Umbilical cord (tissue), 2 donors: Measurements from ENCODE around the gene ECE1. TPM values are rescaled to one million over a fixed set of nuclear protein-coding genes. Genes with fewer than 3 reads are reported as not detected.
"Not testable (repeated sequence)": the region's sequence is repeated elsewhere in the genome, so short reads cannot be mapped to it uniquely, and the experiment has no call there.

Source experiments
- DNase-seq: peaks from one replicate; pipeline ENCODE4 v3.0.0-alpha.2; 2015; ENCODE audit warnings: low spot score
- total RNA-seq: library from RNA; depleted of rRNA; stranded (reverse); fragments of >200 nt; gene quantifications from one replicate; pipeline ENCODE4 v1.2.3, GENCODE V29; 2014; ENCODE audit warnings: low replicate concordance; ENCODE audit not compliant: insufficient read depth

The ECE1 gene
- total RNA-seq, 1 donor from 2014 or later = 43.6 TPM

- DNase-seq = no peak
Measured at GRCh38 chr1:21292984-21293536, 2.8 kb upstream of the ECE1 start.

GRCh38 chr1:21292503-21292983 is 2.3 kb upstream of the ECE1 start:
- DNase-seq = no peak

DNA sequence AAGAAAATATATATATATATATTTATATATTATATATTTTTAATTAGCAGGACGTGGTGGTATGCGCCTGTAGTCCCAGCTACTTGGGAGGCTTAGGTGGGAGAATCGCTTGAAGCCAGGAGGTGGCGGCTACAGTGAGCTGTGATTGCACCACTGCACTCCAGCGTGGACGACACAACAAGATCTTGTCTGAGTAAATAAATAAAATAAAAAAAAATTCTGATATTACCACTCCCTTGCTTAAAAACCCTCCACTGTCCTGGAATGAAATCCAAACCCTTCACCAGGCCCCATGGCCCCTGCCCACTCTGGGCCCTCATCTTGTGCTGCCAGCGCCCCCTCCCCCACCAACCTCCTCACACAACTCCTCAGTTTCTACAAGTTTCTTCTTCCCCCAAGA is 1.7 kb upstream of the ECE1 start:
- no peak for DNase-seq

- DNase-seq = no peak
Measured at GRCh38 chr1:21291184-21291583, 921 bp upstream of the ECE1 start.

DNA sequence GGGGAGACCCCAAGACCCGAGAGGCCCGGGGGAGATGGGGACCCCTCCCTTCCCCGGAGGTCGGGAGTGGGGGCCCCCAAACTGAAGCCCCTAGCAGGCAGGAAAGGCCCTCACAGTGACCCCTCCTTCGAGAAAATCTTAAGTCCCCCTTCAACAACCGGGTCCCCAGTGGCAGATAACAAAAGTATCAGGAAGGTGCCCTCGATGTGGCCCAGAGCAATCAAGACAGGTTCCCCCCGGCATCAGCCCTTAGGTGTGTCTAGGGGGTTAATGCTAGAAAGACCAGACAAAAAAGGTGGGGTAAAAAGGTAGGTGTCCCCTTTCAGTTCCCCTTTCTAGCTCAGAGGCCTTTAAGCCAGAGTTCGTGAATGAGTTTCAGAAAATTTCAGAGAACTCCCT is 282 bp upstream of the ECE1 start:
- DNase-seq = no peak

DNA sequence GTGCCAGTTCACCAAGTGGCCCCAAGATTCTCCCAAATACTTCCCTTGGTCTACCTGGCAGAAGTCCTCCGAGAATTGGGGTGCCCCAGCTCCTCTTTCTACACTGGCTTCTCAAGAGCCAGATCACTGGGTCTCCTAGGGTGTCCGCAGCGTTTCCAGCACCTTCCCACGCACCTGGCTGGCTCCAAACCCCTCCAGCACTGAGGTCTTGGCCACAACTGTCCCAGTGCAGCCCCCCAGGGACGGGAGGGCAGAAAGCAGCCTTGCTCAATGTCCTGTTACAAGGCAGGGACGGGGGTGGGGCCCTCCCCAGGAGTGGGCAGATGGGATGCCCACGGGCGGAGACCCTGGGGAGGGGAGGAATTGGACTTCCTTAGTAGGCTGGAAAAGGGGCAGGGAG is 1.1 kb downstream of the ECE1 start:
- no peak for DNase-seq

DNA sequence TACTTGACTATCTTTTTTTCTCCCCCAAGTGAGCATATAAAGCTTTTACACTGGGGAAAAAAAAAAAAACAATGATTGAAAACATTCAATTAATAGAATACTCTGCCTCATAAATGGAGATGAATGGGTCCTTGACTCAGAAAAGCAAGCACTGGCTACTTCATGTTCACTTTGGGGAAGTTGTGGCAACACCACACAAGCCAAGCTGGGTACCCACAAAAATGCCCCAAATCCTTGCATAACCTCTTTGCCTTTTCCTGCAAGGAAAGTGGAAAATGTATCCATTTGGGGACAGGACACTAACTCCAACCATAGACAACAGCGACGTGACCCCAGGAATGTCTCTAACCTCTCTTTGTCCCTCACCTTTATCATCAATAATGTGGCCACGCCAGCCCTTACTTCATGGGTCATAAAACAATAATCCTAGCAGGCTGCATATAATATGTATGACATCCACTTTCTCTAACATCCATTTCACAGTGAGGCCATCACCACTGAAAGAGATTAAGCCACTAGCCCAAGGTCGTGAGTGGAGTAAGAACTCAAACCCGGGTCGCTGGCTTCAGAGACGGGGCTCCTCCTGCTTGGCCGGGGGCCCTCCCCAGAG is 2.3 kb downstream of the ECE1 start:
- DNase-seq = no peak

DNA sequence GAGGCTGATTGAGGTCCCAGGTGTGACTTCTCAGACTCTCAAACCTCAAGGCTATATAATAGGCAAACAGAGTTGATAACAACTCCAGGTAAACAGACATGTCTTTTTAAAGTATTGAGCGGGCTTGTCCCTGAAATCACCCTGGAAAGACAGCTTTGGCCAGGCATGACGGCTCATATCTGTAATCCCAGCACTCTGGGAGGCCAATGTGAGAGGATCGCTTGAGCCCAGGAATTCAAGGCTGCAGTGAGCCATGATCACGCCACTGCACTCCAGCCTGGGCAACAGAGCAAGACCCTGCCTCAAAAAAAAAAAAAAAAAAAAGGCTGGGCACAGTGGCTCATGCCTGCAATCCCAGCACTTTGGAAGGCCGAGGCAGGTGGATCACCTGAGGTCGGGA is 4.9 kb downstream of the ECE1 start:
- not testable (repeated sequence) for DNase-seq

DNA sequence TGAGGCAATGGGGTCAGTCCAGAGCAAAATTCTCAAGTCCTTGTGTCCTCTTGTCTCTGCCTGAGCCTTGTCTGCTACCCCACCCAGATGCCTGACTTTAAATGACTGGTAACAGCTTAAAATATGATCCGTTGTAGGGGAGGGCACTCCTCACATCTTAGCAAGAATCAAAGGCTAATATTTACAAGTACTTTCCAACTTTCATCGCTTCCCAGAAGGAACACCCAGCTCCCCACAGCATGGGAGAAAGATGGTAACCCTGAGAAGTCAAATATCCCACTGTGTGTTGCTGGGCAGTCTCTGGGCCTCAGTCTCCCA is 5.2 kb downstream of the ECE1 start:
- peak; percentile 33 for DNase-seq

DNA sequence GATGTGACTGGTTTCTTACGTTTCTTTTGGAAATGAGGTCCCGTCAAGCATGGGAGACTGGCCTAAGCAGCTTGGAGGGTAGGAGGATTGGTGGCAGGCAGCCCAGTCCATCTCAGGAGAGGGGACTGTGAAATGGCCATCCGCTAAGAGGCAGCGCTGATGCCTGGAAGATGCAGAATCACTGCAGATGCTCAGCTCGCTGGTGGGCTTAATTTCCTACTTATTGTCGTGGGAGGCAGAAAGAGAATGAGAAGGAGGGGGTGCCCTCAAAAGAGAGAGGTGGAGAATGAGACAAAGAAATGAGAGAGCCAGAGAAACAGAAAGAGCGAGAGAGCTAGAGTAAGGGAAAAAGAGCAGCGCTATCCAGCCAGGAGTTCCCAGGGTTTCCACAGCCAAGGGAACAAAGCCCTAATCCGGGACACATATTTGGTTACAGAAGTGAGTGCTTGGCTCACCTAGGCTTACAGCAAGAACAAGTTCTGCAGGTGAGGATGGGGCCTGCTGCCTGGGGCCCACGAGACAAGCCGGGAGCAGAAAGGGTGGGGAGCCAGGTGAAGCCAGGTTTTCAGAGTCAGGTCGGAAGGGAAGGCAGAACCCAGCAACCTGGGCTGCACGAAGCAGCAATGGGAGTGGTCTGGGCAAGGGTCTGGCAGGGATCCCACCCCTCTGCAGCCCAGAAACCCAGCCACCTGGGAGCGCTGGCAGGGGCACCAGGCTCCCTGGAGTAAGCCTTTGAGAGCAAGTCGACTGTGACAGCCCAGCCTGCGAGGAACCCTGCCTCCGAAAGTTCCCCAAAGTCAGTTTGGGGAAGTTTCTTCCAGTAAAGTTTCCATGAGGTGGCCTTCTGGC is 5.8 kb downstream of the ECE1 start:
- no peak for DNase-seq

DNA sequence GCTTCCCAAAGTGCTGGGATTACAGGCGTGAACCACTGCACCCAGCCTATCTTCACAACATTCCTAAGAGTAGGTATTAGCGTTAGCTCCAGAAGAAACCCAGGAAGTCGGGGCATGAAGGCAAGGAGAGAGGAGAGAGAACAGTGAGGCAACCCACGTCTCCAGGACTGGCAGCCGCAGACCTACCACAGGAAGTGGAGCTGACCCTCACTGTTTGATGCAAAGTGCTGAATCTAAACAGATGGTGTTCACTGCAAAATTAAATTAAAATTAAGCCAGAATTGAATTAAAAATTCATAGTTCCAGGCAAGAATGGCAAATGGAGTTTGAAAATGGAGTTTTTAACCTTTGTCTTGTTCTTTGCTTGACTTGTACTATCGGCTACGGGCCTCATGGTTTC is 6.7 kb downstream of the ECE1 start:
- no peak for DNase-seq

- DNase-seq = not testable (repeated sequence)
Measured at GRCh38 chr1:21282020-21282419, 8.2 kb downstream of the ECE1 start.

GRCh38 chr1:21280482-21280881 is 9.8 kb downstream of the ECE1 start:
- no peak for DNase-seq

DNA sequence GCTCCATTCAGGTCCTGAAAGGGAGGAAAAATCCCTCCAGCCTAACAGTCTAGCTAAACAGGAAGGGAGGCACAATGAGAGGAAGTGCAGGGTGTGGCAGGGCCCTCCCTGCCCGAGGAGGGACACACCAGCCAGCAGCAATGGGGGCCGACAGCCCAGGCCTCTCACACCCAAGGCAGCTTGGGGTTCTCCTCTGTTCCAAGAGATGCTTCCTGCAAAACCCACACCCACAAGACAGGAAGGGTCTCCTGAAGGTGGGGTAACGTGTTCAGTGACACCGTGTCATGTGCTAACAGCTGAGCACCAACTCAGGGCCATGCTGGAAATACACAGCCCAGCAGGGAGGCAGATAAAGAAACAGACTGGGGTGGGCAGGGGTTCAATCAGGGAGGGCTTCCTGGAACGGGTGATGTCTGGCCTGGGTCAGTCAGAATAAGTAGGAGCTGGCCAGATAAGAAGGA is 10.2 kb downstream of the ECE1 start:
- peak; percentile 50 for DNase-seq

DNA sequence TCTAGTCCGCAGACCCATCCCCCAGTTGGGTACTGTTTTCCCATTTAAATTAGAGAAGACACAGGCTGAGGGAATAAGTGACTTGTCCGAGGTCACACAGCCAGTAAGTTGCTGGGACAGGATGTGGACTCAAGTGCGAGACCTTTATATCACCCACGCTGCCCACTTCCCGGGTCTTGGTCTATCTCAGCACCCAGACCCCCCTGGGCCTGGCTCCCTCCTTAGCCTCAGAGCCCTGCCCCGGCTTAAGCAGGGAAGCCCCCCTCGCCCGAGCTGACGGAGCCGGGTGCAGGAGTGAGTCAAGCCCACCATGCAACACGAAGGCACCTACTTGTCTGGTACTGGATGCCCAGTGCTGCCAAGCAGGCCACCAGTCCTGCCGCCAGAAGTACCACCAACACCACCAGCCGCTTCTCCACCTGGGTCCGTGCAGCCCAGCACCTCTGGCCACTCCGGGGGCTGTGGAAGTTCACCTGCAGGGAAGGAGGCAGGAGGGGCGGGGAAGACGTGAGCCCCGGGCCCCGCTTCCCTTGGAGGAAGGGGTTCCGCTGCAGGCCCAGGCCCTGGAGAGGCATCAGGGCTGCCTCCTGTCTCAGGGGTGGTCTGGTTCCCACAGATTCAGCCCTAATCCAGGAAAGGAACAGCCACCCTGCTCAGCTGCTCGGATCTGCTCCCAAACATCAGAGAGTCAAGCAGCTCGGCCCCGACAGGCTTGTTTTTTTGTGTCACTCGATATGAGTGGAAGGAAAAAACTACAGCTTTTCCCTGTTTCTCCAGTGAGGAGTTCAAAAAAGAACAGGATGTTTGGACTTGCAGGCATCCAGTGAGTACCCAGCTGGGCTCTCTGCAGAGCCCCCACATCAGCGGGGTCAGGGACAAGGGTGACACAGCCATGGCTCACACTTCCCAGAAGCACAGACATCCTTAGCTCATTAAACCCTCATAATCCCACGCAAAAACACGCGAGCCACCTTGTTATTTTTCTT is 11.1 kb downstream of the ECE1 start:
- DNase-seq = peak; percentile 34

- no peak for DNase-seq
Measured at GRCh38 chr1:21278208-21278859, 11.9 kb downstream of the ECE1 start.

DNA sequence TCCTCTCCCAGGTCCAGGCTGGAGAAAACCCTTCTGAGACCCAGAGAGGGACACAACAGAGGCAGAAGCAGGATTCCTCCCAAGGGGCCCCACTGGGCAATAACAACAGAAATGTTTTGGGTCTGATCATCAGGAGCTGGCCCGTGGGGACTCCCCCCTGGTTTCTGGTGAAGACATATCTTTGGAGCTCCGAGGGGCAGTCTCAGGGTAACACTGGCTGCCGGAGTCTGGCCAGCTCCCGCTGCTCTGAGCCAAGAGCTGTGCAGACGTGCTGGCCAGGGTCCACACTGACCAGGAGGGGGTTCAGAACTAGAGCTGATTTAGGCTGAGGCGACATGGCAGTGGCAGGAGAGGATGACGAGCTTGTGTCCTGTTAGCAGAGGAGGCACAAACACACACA is 13.1 kb downstream of the ECE1 start:
- DNase-seq = no peak

DNA sequence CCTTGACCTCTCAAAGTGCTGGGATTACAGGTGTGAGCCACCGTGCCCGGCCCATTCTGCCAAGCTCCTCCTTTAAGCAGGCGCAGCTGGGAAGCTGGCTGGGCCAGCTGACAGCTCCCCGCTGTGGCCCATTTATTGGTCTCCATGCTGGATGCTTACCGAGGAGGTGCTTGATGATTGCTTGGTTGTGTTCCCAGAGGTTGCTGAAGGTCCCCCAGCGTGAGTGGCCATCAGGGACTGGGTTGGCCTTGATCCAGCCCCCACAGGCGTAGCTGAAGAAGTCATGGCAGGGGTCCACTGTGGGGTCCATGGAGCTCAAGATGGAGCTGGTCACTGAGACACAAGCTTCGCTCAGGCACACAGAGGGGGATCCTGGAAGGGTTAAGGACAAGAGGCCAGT is 17.7 kb downstream of the ECE1 start:
- no peak for DNase-seq

- DNase-seq = no peak
Measured at GRCh38 chr1:21271550-21271949, 18.7 kb downstream of the ECE1 start.

- peak; percentile 38 for DNase-seq
Measured at GRCh38 chr1:21270086-21270689, 20.1 kb downstream of the ECE1 start.
